Measurements from ENCODE around the gene RCE1.

The RCE1 gene

DNA sequence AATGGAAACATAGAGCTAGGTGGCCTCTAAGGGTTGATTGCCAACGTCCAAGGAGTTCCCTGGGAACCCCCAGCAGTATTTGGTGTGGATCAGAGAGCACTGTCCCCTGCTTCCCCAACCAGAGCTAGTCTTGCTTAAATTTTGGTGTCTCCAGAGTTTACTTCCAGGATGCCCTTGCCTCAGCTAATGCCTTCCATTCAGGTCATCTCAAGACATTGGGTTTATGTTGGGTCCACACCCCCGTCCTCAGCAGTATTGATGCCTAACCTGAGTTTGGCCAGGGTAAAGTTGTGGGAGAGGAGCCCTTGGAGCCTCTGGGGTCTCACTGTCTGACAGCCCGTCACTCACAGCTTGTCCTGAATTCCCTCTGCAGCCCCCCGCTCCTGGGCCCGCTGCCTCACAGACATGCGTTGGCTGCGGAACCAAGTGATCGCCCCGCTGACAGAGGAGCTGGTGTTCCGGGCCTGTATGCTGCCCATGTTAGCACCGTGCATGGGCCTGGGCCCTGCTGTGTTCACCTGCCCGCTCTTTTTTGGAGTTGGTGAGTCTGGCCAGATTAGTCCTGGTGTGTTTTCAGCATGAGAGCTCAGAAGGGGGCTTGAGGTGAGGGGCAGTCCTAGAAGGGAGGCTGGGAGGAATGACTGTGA is 1.4 kb downstream of the RCE1 start:
- H3K4me3 ChIP-seq (ENCODE audit: low read depth, low read length), result peak overlapping the region; percentile 96
- TF ChIP-seq, protein P1, sequence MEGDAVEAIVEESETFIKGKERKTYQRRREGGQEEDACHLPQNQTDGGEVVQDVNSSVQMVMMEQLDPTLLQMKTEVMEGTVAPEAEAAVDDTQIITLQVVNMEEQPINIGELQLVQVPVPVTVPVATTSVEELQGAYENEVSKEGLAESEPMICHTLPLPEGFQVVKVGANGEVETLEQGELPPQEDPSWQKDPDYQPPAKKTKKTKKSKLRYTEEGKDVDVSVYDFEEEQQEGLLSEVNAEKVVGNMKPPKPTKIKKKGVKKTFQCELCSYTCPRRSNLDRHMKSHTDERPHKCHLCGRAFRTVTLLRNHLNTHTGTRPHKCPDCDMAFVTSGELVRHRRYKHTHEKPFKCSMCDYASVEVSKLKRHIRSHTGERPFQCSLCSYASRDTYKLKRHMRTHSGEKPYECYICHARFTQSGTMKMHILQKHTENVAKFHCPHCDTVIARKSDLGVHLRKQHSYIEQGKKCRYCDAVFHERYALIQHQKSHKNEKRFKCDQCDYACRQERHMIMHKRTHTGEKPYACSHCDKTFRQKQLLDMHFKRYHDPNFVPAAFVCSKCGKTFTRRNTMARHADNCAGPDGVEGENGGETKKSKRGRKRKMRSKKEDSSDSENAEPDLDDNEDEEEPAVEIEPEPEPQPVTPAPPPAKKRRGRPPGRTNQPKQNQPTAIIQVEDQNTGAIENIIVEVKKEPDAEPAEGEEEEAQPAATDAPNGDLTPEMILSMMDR (conservative IDR thresholded peaks at IDR 0.05; ENCODE audit: low read depth, low read length), result no peak
- peak; percentile 31 for DNase-seq (ENCODE audit: low read depth)

DNA sequence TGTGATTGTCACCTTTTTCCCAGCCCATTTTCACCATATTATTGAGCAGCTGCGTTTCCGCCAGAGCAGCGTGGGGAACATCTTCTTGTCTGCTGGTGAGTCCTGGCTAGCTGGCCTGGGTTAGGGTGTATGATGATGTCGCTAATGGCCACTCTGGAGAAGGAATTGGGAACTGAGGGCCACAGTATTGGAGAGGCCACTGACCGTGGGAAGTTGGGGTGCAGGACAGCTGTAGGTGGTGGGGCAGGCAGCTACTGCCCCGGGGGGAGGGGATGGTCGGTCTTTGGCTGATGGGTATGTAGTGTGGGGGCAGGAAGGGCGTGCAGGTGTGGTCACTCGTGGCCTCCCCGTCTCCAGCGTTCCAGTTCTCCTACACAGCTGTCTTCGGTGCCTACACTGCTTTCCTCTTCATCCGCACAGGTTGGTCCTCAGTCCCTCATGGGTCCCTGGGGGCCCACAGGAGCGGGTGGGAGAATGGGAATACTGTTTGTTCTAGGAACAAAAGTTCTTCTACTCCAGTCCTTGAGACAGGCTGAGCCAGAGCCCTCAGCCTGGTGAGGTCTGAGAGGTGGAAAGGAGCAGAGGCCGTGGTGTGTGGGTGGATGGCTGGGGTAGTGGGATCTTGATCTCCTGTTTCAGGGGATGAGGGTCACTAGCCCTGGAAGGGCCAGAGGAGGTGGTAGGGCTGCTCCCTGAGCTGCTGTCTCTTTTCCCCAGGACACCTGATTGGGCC is 2.1 kb downstream of the RCE1 start:
- peak; percentile 14 for DNase-seq (ENCODE audit: low read depth)
- peak overlapping the region; percentile 96 for H3K4me3 ChIP-seq (ENCODE audit: low read depth, low read length)
- TF ChIP-seq, protein P1 (conservative IDR thresholded peaks at IDR 0.05; ENCODE audit: low read depth, low read length), result no peak

DNA sequence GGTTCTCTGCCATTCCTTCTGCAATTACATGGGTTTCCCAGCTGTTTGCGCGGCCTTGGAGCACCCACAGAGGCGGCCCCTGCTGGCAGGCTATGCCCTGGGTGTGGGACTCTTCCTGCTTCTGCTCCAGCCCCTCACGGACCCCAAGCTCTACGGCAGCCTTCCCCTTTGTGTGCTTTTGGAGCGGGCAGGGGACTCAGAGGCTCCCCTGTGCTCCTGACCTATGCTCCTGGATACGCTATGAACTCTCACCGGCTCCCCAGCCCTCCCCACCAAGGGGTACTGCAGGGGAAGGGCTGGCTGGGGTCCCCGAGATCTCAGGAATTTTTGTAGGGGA is 2.6 kb downstream of the RCE1 start:
- peak; percentile 17 for DNase-seq (ENCODE audit: low read depth)
- TF ChIP-seq, protein P1 (conservative IDR thresholded peaks at IDR 0.05; ENCODE audit: low read depth, low read length), result peak; percentile 20

DNA sequence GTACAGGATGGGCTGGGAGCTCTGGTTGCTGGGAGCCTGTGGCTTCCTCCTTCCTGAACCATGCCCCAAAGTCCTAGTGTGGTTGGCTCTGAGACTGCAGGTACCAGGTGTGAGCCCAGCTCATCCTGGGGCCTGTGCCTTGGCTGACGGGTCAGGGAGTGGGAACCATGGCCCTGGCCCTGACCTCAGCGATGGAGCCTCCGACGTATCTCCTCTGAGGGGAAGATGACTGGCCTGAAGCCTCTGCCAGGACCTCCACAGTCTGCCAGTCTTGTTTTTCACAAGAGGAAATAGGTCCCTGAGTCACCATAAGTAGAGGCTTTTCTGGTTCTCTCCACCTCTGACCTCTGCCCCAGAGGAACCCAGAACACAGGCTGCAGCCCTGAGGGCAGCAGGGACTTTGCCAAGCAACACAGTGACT is 3.4 kb downstream of the RCE1 start:
- no peak for DNase-seq (ENCODE audit: low read depth)
- H3K4me3 ChIP-seq (ENCODE audit: low read depth, low read length), result no peak overlapping the region
- TF ChIP-seq, protein P1 (conservative IDR thresholded peaks at IDR 0.05; ENCODE audit: low read depth, low read length), result no peak

More for the DNA sequence above, 2.6 kb downstream of the RCE1 start:
- H3K4me3 ChIP-seq (ENCODE audit: low read depth, low read length), result no peak overlapping the region

DNA sequence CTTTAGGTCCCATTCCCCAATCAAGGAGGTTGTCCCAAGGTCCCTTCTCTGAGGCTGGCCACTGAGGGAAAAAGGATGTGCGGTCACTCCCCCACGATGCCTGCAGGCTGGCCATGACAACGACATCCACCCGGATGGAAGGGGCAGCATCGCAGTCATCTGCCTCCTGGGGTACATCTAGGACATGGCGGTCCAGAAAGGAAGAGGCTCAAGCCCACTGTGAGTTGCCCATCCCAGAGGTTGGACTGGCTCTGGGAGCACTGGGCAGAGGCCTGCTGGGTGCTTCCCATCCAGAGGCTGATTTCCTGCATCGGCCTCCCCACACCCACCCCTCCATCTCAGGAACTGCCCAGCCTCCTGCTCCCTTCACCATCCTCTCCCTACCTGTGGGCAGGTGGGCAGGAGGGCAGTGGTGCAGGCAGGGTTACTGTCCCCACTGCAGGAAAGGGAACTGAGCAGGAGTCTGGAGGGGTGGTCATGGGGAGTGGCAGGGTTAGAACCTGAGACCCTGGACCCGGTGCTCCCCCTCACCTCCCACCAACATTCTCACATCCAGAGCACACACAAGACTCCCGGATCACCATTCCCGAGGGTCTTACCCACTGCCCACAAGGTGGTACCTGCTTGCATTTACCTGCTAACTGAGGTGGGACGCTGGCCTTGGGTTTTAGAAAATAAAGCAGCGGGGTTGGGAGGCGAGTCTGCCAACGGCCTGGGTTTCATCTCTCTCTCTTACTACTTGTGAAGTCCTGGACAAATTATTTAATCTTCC is 4.4 kb downstream of the RCE1 start:
- TF ChIP-seq, protein P1 (conservative IDR thresholded peaks at IDR 0.05; ENCODE audit: low read depth, low read length), result no peak
- no peak overlapping the region for H3K4me3 ChIP-seq (ENCODE audit: low read depth, low read length)
- no peak for DNase-seq (ENCODE audit: low read depth)

DNA sequence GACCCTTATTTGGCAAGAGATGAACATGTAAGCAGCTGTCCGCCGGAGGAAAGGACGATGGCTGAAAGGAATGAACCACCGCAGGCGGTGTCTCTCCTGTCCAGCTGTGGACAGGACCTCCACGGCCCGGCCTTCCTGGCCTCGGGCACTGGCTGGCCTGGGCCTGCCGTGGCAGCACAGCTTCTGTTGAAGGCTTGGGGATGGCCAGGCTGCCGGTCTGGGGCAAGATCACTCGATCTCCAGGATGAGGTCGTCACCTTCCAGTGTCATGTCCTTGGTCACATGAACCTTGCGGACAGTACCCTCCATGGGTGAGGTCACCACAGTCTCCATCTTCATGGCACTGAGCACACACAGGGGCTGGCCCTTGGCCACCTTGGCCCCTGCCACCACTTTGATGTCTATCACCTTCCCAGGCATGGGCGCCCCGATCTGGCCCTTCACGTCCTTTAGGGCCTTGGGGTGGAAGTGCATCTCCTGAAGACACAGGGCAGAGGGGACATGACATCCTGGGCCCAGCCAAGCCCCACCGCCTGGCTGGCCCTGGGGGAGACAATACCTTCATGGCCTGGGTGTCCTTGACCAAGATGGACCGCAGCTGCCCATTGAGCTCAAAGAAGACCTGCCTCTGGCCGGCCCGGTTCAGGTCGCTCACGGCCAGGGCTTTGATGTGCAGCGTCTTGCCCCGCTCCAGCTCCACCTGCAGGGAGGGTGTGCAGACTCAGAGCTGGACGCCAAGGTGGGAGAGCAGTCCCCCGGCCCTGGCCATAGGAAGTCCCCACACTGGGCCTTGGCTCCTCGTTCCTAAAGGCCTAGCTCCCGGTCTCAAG is 5.6 kb downstream of the RCE1 start:
- H3K4me3 ChIP-seq (ENCODE audit: low read depth, low read length), result no peak overlapping the region
- DNase-seq (ENCODE audit: low read depth), result no peak
- TF ChIP-seq, protein P1 (conservative IDR thresholded peaks at IDR 0.05; ENCODE audit: low read depth, low read length), result no peak

Measured in choroid plexus epithelial cell (primary cell).